HepG2 (cell line): ENCODE results near the gene SLC22A4. TPM values are rescaled to one million over a fixed set of nuclear protein-coding genes. Genes with fewer than 3 reads are reported as not detected.

Source experiments
- ATAC-seq: fragments of 200-7000 bp; cut with Tn5 transposase; 3 replicates; pipeline ENCODE4 v1.9.1; 2020; ENCODE audit warnings: mild to moderate bottlenecking, moderate library complexity
- BruUV-seq: library from RNA; stranded (reverse); fragments of 400-500 nt; replicated peaks from 2 replicates; lab custom pipeline; 2021; lab: Mats Ljungman, UMichigan
- CTCF ChIA-PET: fragments of 300-600 bp; formaldehyde crosslinking; extraction: SDS; loops from one replicate; lab custom pipeline; 2021; ENCODE audit warnings: low total read pairs, inconsistent platforms, low intra/inter-chr PET ratio; lab: Yijun Ruan, JAX
- POLR2A ChIA-PET: fragments of 350-600 bp; sonication (Branson Sonifier 250); formaldehyde crosslinking; loops from one replicate; lab custom pipeline; 2020; ENCODE audit warnings: antibody characterized with exemption, inconsistent platforms; lab: Yijun Ruan, JAX
- DNase-seq: peaks from one replicate; pipeline ENCODE4 v3.0.0-alpha.2; 2015; ENCODE audit warnings: low spot score
- FAIRE-seq: peaks from 3 replicates; lab custom pipeline; 2011; peaks lifted over from hg19 to GRCh38; lab: Jason Lieb, UNC
- H2AFZ ChIP-seq: one replicate; pipeline ENCODE4 v1.6.1; 2011; ENCODE audit warnings: low read length, inconsistent platforms
- H3K27ac ChIP-seq: fragments of 300-600 bp; 3 replicates; pipeline ENCODE4 v1.8.0; 2011; ENCODE audit warnings: mixed run types, mild to moderate bottlenecking, mixed read lengths, low read length, inconsistent platforms; ENCODE audit not compliant: insufficient read depth; ENCODE audit errors: extremely low read length
- H3K27me3 ChIP-seq, 2 experiments: fragments of 200-600 bp in 1 of 2; 2 replicates in 1 of 2; 3 replicates in 1 of 2; pipeline versions ENCODE4 v1.6.0 to v1.8.0; 2011; ENCODE audit warnings: low read length in 2 of 2, mild to moderate bottlenecking in 2 of 2, moderate library complexity in 2 of 2, inconsistent platforms in 1 of 2; ENCODE audit not compliant: insufficient read depth in 2 of 2, control insufficient read depth in 1 of 2
- H3K36me3 ChIP-seq, 2 experiments: fragments of 200-600 bp in 1 of 2; replicated peaks in 1 of 2; 2 replicates in 1 of 2; 3 replicates in 1 of 2; pipeline versions ENCODE4 v1.5.1 to v1.8.0; 2011; ENCODE audit warnings: low read length in 2 of 2, inconsistent platforms in 1 of 2; ENCODE audit not compliant: insufficient read depth in 2 of 2, control insufficient read depth in 1 of 2
- H3K4me1 ChIP-seq: 2 replicates; pipeline ENCODE4 v1.5.1; 2012; ENCODE audit warnings: low read length, inconsistent platforms; ENCODE audit not compliant: insufficient read depth
- H3K4me2 ChIP-seq: 2 replicates; pipeline ENCODE4 v1.6.0; 2011; ENCODE audit warnings: low read depth, low read length, inconsistent platforms
- H3K4me3 ChIP-seq, 3 experiments: fragments of 200-600 bp in 1 of 3; sonication (generic), shearing (Covaris generic) in 1 of 3; replicated peaks in 1 of 3; 2 replicates each; pipeline ENCODE4 v1.5.1; 2011 to 2016; ENCODE audit warnings: low read length in 3 of 3, inconsistent platforms in 2 of 3, low read depth in 2 of 3, mild to moderate bottlenecking in 2 of 3, control low read depth in 1 of 3, mixed read lengths in 1 of 3; ENCODE audit not compliant: insufficient read depth in 1 of 3
- H3K79me2 ChIP-seq: one replicate; pipeline ENCODE4 v1.6.1; 2011; ENCODE audit warnings: low read length, inconsistent platforms; ENCODE audit not compliant: insufficient read depth
- H3K9ac ChIP-seq: 2 replicates; pipeline ENCODE4 v1.6.0; 2011; ENCODE audit warnings: mild to moderate bottlenecking, low read depth, low read length, inconsistent platforms; ENCODE audit not compliant: insufficient read depth
- H3K9me3 ChIP-seq: 2 replicates; pipeline ENCODE4 v1.5.1; 2012; ENCODE audit warnings: mild to moderate bottlenecking, low read length
- H4K20me1 ChIP-seq: 2 replicates; pipeline ENCODE4 v1.6.0; 2011; ENCODE audit warnings: inconsistent platforms, mild to moderate bottlenecking, low read length, moderate library complexity; ENCODE audit not compliant: insufficient read depth
- ISX ChIP-seq: sonication (generic); formaldehyde crosslinking; conservative IDR thresholded peaks from 2 replicates; pipeline ENCODE4 v1.5.0; 2020; ENCODE audit warnings: missing genetic modification reagents
- KDM5B ChIP-seq: sonication (generic); formaldehyde crosslinking; IDR thresholded peaks from 2 replicates; pipeline ENCODE4 v1.4.0; 2020; ENCODE audit warnings: missing genetic modification reagents, mild to moderate bottlenecking, borderline replicate concordance
- NONO ChIP-seq, 2 experiments: fragments of 450-650 bp in 1 of 2; sonication (generic) in 1 of 2; formaldehyde crosslinking in 1 of 2; IDR thresholded peaks in 1 of 2; conservative IDR thresholded peaks in 1 of 2; 2 replicates each; pipeline versions ENCODE4 v1.6.1 to v1.8.0; 2017 to 2022; ENCODE audit warnings: mild to moderate bottlenecking in 1 of 2, missing genetic modification reagents in 1 of 2, moderate library complexity in 1 of 2
- TCF7L2 ChIP-seq: IDR thresholded peaks from 2 replicates; pipeline ENCODE4 v1.6.1; 2011; ENCODE audit warnings: mild to moderate bottlenecking, low read depth, low read length, moderate library complexity
- ZNF263 ChIP-seq: sonication (generic); formaldehyde crosslinking; IDR thresholded peaks from 2 replicates; pipeline ENCODE4 v1.4.0; 2020; ENCODE audit warnings: missing genetic modification reagents
- ZNF839 ChIP-seq: sonication (generic); formaldehyde crosslinking; IDR thresholded peaks from 2 replicates; pipeline ENCODE4 v1.4.0; 2020; ENCODE audit warnings: missing genetic modification reagents, mild to moderate bottlenecking, borderline replicate concordance
- ZSCAN25 ChIP-seq: sonication (generic); formaldehyde crosslinking; IDR thresholded peaks from 2 replicates; pipeline ENCODE4 v1.8.0; 2022; ENCODE audit warnings: mild to moderate bottlenecking, missing genetic modification reagents
- WGBS: methylation state at CpG from one replicate; pipeline ENCODE4 v1.1.6; 2017; ENCODE audit warnings: low lambda C conversion rate; 5-methylcytosine and 5-hydroxymethylcytosine counted together
- in situ Hi-C: cut with HindIII; loops from 2 replicates; pipeline ENCODE4 v1.10.0; 2017; ENCODE audit warnings: low pct_unique_long_range_greater_than_20kb; ENCODE audit not compliant: extremely low pct_ligation_motif_present
- intact Hi-C: fragments of 100-400 bp; cut with micrococcal nuclease; formaldehyde crosslinking; loops from one replicate; pipeline ENCODE4 v1.10.0; 2022; ENCODE audit not compliant: unreplicated experiment
- polyA plus RNA-seq, 8 experiments: library from polyadenylated mRNA; depleted of rRNA in 3 of 8; stranded (reverse) in 7 of 8; unstranded in 1 of 8; fragments of >200 nt; fragmentation: Illumina TruSeq in 4 of 8; extraction: Trizol in 4 of 8; gene quantifications; 2 replicates each; pipeline versions ENCODE4 v1.2.1 to v1.2.3, GENCODE V29; 2011 to 2016; ENCODE audit warnings: low read depth in 4 of 8, missing spikeins in 1 of 8, mixed read lengths in 1 of 8; ENCODE audit not compliant: insufficient read depth in 1 of 8
- total RNA-seq, 5 experiments: library from RNA; depleted of rRNA; stranded (reverse); fragments of >200 nt; fragmentation: Illumina TruSeq; extraction: Trizol; gene quantifications; 2 replicates each; pipeline ENCODE4 v1.2.3, GENCODE V29; 2016; ENCODE audit warnings: low read depth in 1 of 5
- TF ChIP-seq, protein P1 (sequence below): sonication (generic); formaldehyde crosslinking; IDR thresholded peaks from 2 replicates; pipeline ENCODE4 v1.5.1; 2020; ENCODE audit warnings: mild to moderate bottlenecking, missing genetic modification reagents, moderate library complexity
- TF ChIP-seq, protein P2 (sequence below): sonication (generic); formaldehyde crosslinking; IDR thresholded peaks from 2 replicates; pipeline ENCODE4 v1.4.0; 2020; ENCODE audit warnings: missing genetic modification reagents, borderline replicate concordance

Gene SLC22A4
- total and polyA plus RNA-seq, 2 of the 13 experiments (the other 11 are each of a cell fraction or from before 2014, with no cell fraction given): 0.33 to 0.62 TPM

DNA sequence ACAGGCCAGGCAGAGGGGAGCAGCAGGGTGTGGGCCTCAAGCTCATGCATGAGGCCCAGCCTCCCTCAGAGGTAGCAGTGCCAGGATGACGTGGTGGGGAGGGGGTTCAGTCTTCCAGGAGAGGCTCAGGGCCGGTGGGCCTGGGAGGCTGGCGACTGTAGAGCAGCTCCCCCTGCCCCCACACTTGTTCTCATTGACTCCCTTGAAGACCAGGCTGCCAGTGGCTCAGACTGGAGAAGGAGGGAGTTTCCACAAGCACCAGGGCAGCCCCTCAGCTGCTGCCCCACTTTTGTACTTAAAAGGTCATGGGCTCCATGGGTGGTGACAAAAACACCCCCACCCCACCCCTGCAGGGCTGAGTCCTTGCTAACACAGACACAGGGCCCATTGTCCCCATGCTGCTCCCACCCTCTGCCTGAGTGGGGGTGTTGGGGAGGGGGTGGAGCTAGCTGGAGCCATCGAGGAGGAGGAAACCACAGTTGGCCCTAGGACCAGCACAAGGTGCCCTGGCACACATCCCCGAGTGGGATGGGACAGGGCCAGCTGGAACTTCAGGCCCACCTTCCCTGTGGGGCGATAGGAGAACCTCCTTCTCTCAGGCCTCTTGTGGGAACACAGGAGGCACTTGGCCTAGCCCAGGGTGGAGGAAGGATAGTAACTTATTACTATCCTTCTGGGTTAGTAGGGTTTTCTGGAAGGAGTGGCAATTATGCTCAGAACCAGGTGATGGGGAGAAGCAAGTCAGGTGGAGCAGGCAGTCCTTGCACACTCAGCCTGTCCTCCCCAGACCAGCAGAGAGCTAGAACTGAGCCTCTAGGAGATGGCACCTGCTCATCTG, 26.0 kb upstream of the SLC22A4 start (continued):
- TF ChIP-seq, protein P1, sequence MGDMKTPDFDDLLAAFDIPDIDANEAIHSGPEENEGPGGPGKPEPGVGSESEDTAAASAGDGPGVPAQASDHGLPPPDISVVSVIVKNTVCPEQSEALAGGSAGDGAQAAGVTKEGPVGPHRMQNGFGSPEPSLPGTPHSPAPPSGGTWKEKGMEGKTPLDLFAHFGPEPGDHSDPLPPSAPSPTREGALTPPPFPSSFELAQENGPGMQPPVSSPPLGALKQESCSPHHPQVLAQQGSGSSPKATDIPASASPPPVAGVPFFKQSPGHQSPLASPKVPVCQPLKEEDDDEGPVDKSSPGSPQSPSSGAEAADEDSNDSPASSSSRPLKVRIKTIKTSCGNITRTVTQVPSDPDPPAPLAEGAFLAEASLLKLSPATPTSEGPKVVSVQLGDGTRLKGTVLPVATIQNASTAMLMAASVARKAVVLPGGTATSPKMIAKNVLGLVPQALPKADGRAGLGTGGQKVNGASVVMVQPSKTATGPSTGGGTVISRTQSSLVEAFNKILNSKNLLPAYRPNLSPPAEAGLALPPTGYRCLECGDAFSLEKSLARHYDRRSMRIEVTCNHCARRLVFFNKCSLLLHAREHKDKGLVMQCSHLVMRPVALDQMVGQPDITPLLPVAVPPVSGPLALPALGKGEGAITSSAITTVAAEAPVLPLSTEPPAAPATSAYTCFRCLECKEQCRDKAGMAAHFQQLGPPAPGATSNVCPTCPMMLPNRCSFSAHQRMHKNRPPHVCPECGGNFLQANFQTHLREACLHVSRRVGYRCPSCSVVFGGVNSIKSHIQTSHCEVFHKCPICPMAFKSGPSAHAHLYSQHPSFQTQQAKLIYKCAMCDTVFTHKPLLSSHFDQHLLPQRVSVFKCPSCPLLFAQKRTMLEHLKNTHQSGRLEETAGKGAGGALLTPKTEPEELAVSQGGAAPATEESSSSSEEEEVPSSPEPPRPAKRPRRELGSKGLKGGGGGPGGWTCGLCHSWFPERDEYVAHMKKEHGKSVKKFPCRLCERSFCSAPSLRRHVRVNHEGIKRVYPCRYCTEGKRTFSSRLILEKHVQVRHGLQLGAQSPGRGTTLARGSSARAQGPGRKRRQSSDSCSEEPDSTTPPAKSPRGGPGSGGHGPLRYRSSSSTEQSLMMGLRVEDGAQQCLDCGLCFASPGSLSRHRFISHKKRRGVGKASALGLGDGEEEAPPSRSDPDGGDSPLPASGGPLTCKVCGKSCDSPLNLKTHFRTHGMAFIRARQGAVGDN (CRISPR knock-in tag): peak; percentile 21; the same call in 1 of the 2 replicates
- TF ChIP-seq KDM5B: no peak
- TF ChIP-seq, all 625 proteins: peak for 3

DNA sequence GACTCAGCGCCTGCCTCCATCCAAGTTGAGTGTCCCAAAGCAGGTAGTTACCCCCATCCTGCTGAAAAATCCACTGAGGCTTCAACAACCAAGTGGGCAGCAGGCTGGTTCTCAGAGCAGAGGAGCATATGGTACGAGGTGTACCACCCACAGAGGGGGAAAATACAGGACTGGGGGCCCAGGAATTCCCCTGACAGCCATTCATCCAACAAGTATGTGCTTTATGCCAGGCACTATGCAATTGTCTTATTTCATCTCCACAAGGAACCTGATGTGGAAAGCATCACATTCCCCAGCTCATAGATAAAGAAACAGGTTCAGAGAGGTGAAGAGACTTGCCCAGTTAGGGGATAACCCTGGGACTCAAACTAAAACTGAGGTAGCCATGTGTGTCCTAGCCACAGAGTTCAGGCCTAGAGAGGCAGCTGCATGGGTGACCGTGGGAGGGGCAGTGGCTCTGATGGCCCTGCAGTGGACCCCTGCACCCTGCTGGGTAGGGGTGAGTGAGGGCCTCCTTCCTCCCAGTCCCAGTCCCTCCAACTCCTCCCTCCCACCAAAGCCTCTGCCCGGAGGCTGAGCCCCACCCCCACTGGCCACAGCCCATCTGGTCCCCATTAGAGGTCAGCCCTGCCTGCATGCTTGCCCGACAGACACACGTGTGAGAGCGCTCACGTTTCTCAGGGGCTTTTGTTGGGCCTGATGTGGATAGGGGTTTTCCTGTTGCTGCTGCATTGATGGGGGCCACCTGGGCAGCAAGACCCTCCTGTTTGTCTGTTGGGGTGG, 25.2 kb upstream of the SLC22A4 start:
- no peaks in the 10 kb centered on the region for H3K9me3 ChIP-seq
- no peaks in the 10 kb centered on the region for H4K20me1 ChIP-seq
- no peak overlapping the region for H3K27ac ChIP-seq
- H3K9ac ChIP-seq: no peak overlapping the region
- no peak for FAIRE-seq
- intact Hi-C loops (no loop called here), in situ Hi-C loops (no loop called here)
- H3K36me3 ChIP-seq: no peaks in the 10 kb centered on the region
- no peak for DNase-seq
- no TSS peak for BruUV-seq
- ChIA-PET CTCF (no interaction called here), POLR2A (interaction anchor here (1.0 to 3.3 kb wide), 3 partner anchors 9 to 41 kb away, joined by 3 to 12 read pairs (median 5); partner anchors contain the start of genes P4HA2 and SLC22A4)
- peaks cover 65% of the 10 kb centered on the region for H3K4me1 ChIP-seq
- no peaks in the 10 kb centered on the region for H3K79me2 ChIP-seq
- H2AFZ ChIP-seq: no peak overlapping the region
- ATAC-seq: no peak; the same call in 2 of the 3 replicates
- H3K27me3 ChIP-seq: no peaks in the 10 kb centered on the region
- no peak overlapping the region for H3K4me2 ChIP-seq
- WGBS: 41% methylated on average over 4 of the region's 8 CpGs
- H3K4me3 ChIP-seq: no peak overlapping the region; a peak in 1 of 6 replicates
- TF ChIP-seq NONO (IDR thresholded peaks at IDR 0.05) (no peak), NONO (CRISPR knock-in tag; conservative IDR thresholded peaks at IDR 0.05) (0 out of 2 replicates have a peak, but pooled peaks have one; percentile 11), ZNF839 (CRISPR knock-in tag) (no peak), TCF7L2 (no peak), ZSCAN25 (peak; percentile 96), ISX (CRISPR knock-in tag) (no peak), ZNF263 (CRISPR knock-in tag) (0 out of 2 replicates have a peak, but pooled peaks have one; percentile 57)
- TF ChIP-seq, protein P2, sequence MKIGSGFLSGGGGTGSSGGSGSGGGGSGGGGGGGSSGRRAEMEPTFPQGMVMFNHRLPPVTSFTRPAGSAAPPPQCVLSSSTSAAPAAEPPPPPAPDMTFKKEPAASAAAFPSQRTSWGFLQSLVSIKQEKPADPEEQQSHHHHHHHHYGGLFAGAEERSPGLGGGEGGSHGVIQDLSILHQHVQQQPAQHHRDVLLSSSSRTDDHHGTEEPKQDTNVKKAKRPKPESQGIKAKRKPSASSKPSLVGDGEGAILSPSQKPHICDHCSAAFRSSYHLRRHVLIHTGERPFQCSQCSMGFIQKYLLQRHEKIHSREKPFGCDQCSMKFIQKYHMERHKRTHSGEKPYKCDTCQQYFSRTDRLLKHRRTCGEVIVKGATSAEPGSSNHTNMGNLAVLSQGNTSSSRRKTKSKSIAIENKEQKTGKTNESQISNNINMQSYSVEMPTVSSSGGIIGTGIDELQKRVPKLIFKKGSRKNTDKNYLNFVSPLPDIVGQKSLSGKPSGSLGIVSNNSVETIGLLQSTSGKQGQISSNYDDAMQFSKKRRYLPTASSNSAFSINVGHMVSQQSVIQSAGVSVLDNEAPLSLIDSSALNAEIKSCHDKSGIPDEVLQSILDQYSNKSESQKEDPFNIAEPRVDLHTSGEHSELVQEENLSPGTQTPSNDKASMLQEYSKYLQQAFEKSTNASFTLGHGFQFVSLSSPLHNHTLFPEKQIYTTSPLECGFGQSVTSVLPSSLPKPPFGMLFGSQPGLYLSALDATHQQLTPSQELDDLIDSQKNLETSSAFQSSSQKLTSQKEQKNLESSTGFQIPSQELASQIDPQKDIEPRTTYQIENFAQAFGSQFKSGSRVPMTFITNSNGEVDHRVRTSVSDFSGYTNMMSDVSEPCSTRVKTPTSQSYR (CRISPR knock-in tag): peak; percentile 62; the same call in 1 of the 2 replicates
